ENCODE data around the gene BAIAP3. TPM values are rescaled to one million over a fixed set of nuclear protein-coding genes. Genes with fewer than 3 reads are reported as not detected.

BAIAP3 gene
- total RNA-seq, 1 experiment from 2014 or later = 44.7 TPM

DNA sequence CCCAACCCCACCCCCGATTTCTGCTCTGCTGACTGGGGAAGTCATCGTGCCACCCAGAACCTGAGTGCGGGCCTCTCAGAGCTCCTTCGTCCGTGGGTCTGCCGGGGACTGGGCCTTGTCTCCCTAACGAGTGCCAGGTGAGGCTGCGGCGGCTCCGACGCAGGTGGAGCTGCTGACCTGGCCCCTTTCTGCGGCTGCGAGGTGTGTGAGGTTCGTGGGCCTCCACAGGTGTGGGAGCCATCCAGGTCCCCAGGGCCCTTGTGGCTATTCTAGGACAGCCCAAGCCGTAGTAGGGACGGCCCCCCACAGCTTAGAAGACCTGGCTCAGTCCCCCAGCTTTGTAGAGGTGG is 21.0 kb upstream of the BAIAP3 start:
- no peak overlapping the region; the same call in 1 of the 2 replicates for H3K27ac ChIP-seq (ENCODE audit: low read depth, low read length)
- H3K9ac ChIP-seq (ENCODE audit: low read length) = no peak overlapping the region

More for the DNA sequence above, 21.0 kb upstream of the BAIAP3 start:
- peaks cover 76% of the 10 kb centered on the region for H3K79me2 ChIP-seq (ENCODE audit: insufficient read depth, low read length)
- H3K9me2 ChIP-seq (ENCODE audit: insufficient read depth) = no peaks in the 10 kb centered on the region
- intact Hi-C loops (cut with micrococcal nuclease) = no loop called here
- TF ChIP-seq, protein P1, sequence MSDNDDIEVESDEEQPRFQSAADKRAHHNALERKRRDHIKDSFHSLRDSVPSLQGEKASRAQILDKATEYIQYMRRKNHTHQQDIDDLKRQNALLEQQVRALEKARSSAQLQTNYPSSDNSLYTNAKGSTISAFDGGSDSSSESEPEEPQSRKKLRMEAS (IDR thresholded peaks at IDR 0.05) = no peak
- TF ChIP-seq SP1 (IDR thresholded peaks at IDR 0.05; ENCODE audit: low read depth) (no peak), SRF (IDR thresholded peaks at IDR 0.05; ENCODE audit: low read depth) (no peak), JUND (IDR thresholded peaks at IDR 0.05) (no peak), POLR2AphosphoS5 (IDR thresholded peaks at IDR 0.05; ENCODE audit: low read depth, low read length) (no peak), CEBPB (IDR thresholded peaks at IDR 0.05; ENCODE audit: low read depth) (no peak), RAD21 (IDR thresholded peaks at IDR 0.05; ENCODE audit: low read depth) (no peak), EZH2 (IDR thresholded peaks at IDR 0.05) (no peak), ZNF274 (IDR thresholded peaks at IDR 0.05; ENCODE audit: low read depth, low read length) (no peak), SIN3A (IDR thresholded peaks at IDR 0.05; ENCODE audit: low read depth) (no peak), TCF7L2 (IDR thresholded peaks at IDR 0.05; ENCODE audit: borderline replicate concordance, extremely low read depth, insufficient read depth, insufficient read length) (no peak), ZFX (IDR thresholded peaks at IDR 0.05) (no peak), EGR1 (IDR thresholded peaks at IDR 0.05; ENCODE audit: low read depth) (no peak), POLR2A (IDR thresholded peaks at IDR 0.05; ENCODE audit: borderline replicate concordance, extremely low read depth, insufficient read depth, insufficient read length) (no peak)
- TF ChIP-seq, protein P2, sequence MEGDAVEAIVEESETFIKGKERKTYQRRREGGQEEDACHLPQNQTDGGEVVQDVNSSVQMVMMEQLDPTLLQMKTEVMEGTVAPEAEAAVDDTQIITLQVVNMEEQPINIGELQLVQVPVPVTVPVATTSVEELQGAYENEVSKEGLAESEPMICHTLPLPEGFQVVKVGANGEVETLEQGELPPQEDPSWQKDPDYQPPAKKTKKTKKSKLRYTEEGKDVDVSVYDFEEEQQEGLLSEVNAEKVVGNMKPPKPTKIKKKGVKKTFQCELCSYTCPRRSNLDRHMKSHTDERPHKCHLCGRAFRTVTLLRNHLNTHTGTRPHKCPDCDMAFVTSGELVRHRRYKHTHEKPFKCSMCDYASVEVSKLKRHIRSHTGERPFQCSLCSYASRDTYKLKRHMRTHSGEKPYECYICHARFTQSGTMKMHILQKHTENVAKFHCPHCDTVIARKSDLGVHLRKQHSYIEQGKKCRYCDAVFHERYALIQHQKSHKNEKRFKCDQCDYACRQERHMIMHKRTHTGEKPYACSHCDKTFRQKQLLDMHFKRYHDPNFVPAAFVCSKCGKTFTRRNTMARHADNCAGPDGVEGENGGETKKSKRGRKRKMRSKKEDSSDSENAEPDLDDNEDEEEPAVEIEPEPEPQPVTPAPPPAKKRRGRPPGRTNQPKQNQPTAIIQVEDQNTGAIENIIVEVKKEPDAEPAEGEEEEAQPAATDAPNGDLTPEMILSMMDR (IDR thresholded peaks at IDR 0.05 in 2 of 3, conservative IDR thresholded peaks at IDR 0.05 in 1 of 3; ENCODE audit: borderline replicate concordance in 1 of 3, insufficient read depth in 1 of 3, low read depth in 2 of 3, low read length in 2 of 3) = no peak
- H3K4me1 ChIP-seq (ENCODE audit: control insufficient read depth in 1 of 2, insufficient read depth in 2 of 2, low read length in 2 of 2) = peaks cover 7 to 34% of the 10 kb centered on the region in 2 experiments
- DNase-seq (ENCODE audit: low read depth, low spot score) (no peak), ATAC-seq (no peak)
- peaks cover 29% of the 10 kb centered on the region; the same call in 1 of the 2 replicates for H4K20me1 ChIP-seq (ENCODE audit: insufficient read depth)
- no peaks in the 10 kb centered on the region for H3K27me3 ChIP-seq (ENCODE audit: insufficient read depth, low read length)
- peaks cover 28 to 50% of the 10 kb centered on the region in 2 experiments for H3K36me3 ChIP-seq (ENCODE audit: control insufficient read depth in 1 of 2, insufficient read depth in 2 of 2, low read length in 2 of 2)
- 0 out of 2 replicates have a peak overlapping the region, but pooled peaks have one; percentile 94 for H3K4me2 ChIP-seq (ENCODE audit: low read length)
- no peak overlapping the region for H3K4me3 ChIP-seq (replicated peaks in 1 of 2; ENCODE audit: low read depth in 1 of 2, low read length in 2 of 2)
- ChIA-PET POLR2A (no interaction called here), RAD21 (ENCODE audit: low non-redundant PET in 1 of 2, low total read pairs in 2 of 2, uncharacterized antibody in 2 of 2, unreplicated experiment in 2 of 2) (no interaction called here), CTCF (no interaction called here)
- no TSS peak for BruUV-seq (replicated peaks)
- H2AFZ ChIP-seq (ENCODE audit: low read depth, low read length, poor library complexity, severe bottlenecking) = no peak overlapping the region
- no peaks in the 10 kb centered on the region for H3K9me3 ChIP-seq (ENCODE audit: control insufficient read depth in 1 of 2, insufficient read depth in 1 of 2, low read depth in 1 of 2, low read length in 2 of 2)
